HG03280 (cell line): ENCODE measurements around the gene RPL26.
"Not testable (repeated sequence)": the region's sequence is repeated elsewhere in the genome, so short reads cannot be mapped to it uniquely, and the experiment has no call there.

Source experiments
- ATAC-seq: cut with Tn5 transposase; IDR thresholded peaks from one replicate; pipeline ENCODE4 v1.9.1; 2021; ENCODE audit warnings: mild to moderate bottlenecking, moderate library complexity; ENCODE audit not compliant: unreplicated experiment

RPL26 gene

GRCh38 chr17:8369944-8370343 lies 13.0 kb downstream of the RPL26 start:
- no peak for ATAC-seq

- no peak for ATAC-seq
Measured at GRCh38 chr17:8368193-8368592, 14.8 kb downstream of the RPL26 start.

GRCh38 chr17:8366231-8366630 lies 16.8 kb downstream of the RPL26 start:
- no peak for ATAC-seq

- no peak for ATAC-seq
Measured at GRCh38 chr17:8365143-8365542, 17.9 kb downstream of the RPL26 start.

DNA sequence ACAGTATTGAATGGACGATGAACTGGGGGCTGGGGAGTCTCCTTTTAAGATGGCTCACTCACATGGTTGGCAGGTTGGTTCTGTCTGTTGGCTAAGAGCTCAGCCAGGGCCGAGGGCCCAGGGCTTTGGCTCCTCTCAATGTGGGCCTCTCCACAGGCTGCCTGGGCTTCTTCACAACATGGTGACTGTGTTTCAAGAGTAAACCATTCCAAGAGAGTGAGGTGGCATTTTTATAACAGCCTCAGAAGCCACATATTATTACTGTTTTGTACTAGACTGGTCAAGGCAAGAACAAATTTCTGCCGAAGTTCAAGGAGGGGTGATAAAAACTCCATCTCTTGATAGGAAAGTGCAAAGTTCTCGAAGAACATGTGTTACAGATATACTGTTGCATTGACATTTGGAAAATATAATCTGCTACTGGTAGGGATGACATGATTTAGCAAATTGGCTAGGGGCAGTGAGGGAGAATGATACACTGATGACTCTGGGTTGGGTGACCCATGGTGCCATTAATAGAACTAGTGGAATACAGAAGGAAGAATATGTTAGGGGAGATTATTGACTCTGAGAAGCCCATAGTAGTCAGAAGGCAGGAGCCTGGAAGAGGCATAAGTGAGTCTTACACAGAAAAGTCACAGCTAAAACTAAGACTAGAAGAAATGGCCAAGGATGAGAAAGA lies 20.2 kb downstream of the RPL26 start:
- ATAC-seq, result no peak

DNA sequence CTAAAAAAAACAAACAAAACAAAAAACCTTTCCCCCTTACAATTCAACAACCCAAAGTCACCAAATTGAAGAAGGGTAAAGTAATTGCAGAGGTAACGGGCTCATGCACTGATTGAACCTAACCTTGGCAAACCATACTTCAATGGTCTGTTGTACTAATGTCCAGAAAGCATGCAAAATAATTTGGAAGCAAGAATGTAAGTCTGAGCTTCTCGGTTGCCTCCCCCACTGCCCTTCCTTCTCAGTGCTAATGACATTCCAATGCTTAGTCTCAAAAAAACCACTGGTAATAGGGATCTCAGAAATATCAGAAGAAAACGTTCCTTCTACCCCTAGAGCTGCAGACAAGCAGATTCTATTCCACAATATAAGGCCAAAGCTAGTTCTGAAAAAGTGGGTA lies 22.2 kb downstream of the RPL26 start:
- ATAC-seq, result no peak

DNA sequence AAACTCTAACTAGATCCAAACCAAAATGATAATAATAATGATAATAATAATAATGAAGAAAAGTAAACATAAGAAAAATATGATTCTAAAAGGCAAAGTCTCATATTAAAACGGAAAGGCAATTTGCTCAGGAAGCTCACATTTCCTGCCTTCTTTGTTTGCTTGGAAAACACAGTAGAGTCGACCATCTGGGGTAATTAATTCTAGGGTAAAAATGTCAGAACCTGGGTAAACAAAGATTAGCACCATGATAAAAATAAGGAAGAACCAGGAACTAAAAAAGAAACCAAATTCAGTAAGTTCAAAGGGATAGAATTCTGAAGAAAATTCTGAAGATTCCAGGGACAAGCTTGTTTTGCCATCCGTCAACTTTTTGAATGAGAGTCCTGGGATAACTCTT lies 22.7 kb downstream of the RPL26 start:
- ATAC-seq, result no peak

DNA sequence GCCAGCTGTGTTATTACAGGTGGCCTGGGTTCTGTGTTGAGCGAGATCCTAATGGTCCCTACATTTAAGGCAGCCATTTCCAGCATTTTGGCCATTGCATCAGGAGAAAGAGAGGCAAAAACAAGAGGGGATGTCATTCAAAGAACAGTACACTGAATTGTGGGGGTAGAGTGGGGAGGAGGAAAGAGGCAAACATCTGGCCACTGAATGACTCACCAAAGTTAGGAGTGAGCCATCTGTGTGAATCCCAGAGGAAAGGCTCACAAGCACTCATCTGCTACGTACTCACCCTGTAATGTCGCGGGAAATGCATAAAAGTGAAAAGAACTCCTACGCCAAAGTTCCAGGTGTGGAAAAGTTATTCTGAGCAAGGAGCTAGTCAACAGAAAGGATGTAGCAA lies 23.2 kb downstream of the RPL26 start:
- ATAC-seq, result no peak

DNA sequence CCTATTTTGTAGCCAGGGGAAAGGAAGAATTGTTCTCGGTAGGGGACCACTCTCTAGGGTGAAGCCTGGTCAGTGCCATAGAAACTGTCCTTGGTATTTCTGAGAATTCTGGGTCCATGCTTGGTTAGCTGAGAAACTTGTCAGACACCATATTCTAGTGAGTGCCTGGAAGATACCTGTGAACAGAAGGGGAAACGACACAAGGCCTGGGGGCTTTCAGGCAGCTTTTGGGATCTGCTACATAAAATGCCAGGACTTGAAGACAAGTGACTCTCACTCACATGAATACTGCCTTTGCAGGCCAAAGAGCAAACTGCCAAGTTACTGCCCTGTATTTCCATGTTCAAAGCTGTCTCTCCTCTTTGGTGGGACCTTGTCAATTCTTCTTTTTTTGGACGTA lies 25.1 kb downstream of the RPL26 start:
- no peak for ATAC-seq

DNA sequence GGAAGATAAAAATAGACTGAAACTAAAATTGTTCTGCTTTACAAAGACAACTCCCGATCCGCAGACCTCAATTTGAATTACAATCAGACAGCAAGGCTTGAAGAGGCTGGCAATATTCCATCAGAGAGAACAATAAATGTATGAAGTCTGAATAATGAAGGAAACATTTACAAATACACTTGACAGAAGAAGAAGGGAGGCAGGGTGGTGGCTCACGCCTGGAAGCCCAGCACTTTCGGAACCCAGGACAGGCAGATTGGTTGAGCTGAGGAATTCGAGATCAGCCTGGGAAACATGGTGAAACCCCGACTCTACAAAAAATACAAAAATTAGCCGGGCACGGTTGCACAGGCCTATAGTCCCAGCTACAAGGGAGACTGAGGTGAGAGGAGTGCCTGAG lies 28.8 kb downstream of the RPL26 start:
- ATAC-seq, result no peak

GRCh38 chr17:8353736-8354135 lies 29.3 kb downstream of the RPL26 start:
- ATAC-seq, result no peak

DNA sequence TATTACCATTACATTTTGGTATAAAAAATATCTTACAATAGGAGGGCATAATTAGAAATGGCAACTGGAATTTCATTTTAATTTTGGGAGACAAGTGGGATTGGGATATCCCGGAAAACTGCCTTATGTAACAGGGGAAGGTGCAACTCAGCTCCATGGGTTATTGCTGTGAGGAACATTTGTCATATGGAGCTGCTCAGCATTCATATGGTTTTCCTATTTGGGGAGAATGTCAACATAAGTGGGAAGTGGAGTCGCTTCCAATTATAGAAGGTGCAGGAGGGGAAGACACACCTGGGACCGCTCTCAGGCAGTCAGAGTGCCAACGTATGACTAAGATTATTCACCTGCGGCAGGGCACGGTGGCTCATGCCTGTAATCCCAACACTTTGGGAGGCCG lies 32.7 kb downstream of the RPL26 start:
- ATAC-seq, result no peak

DNA sequence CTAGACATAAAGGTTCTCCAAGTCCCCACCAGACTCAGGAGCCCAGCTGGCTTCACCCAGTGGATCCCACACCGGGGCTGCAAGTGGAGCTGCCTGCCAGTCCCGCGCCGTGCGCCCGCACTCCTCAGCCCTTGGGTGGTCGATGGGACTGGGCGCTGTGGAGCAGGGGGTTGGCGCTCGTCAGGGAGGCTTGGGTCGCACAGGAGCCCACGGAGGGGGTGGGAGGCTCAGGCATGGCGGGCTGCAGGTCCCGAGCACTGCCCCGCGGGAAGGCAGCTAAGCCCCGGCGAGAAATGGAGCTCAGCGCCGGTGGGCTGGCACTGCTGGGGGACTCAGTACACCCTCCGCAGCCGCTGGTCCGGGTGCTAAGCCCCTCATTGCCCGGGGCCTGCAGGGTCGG lies 36.0 kb downstream of the RPL26 start:
- ATAC-seq, result not testable (repeated sequence)

- no peak for ATAC-seq
Measured at GRCh38 chr17:8345951-8346665, 36.9 kb downstream of the RPL26 start.

GRCh38 chr17:8345052-8345690 lies 37.8 kb downstream of the RPL26 start:
- ATAC-seq, result no peak

DNA sequence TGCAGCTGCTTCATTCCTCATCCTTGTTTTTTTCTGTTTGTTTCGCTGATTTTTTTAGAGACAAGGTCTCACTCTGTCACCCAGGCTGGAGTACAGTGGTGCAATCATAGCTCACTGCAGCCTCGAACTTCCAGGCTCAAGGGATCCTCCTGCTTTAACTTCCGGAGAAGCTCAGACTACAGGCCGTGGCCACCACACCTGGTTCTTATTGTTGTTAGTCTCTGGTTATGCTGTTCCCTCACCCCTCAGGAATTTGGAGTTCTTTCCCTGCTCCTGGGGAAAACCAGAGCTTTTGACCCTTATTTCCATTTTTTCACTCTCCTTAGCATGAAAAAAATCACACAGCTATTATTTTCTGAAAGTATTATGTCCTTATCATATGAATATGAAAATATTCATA lies 41.5 kb downstream of the RPL26 start:
- ATAC-seq, result no peak

DNA sequence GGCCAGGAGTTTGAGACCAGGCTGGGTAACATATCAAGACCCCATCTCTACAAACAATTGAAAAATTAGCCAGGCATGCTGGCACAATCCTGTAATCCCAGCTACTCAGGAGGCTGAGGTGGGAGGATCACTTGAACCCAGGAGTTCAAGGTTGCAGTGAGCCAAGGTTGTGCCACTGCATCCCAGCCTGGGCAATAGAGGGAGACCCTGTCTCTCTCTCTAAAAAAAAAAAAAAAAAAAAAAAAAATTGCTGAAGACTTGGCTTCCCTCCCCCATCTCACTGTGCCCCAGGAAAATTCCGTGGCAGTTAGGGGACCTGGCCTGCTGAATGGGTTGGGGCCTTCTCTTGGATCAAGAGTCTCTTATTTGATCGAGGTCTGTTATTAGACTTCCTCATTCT lies 43.5 kb downstream of the RPL26 start, which contains the start of gene ODF4:
ODF4 (plus strand) TSS at position 301 of the 400 bp plus-strand sequence. CDS start 212 bp downstream, outside the sequence.
- ATAC-seq, result no peak

- no peak for ATAC-seq
Measured at GRCh38 chr17:8338753-8339140, 44.2 kb downstream of the RPL26 start.

GRCh38 chr17:8337802-8338752 lies 44.9 kb downstream of the RPL26 start:
- no peak for ATAC-seq

DNA sequence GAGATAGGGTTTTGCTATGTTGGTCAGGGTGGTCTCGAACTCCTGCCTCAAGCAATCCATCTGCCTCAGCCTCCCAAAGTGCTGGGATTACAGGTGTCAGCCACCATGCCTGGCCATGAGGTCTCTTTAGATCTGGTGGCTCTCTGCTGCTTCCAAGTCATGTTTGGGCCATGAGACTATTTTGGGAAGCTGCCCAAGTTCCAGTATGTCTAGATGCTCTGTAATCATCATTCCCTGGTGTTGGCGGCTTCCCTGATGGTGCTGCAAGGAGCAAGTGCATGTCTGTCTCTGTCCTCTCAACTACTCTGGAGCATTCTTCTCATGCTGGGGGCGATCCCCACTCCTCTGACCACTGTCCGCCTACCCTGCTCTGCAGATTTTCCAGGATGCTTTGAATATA lies 49.7 kb downstream of the RPL26 start:
- no peak for ATAC-seq

DNA sequence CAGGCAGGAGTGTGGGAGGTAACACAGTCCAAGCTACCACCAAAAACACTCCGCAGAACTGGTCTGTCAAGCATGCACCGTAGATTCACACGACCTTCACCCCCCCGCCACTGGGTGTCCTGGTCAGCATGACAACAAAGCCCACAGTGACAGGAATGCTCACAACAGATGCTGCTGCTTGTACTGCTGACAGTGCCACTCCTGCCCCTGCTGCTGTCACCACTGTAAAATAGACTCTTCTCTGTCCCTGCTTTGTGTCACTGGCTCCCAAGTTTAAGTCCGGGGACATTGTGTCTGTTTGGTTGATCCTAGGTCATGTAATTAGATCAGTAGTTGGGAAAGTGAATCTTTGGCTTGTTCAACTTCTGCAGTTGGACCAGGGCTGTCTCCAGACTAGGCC lies 50.3 kb downstream of the RPL26 start:
- no peak for ATAC-seq
